GM12878 (cell line): ENCODE data around the gene MACF1. TPM values are rescaled to one million over a fixed set of nuclear protein-coding genes. Genes with fewer than 3 reads are reported as not detected.
A peak's percentile ranks its signal among the peaks of the same experiment; 100 is the strongest.

Experiments
- ATAC-seq: fragments of 200-7000 bp; cut with Tn5 transposase; 3 replicates; pipeline ENCODE4 v1.9.1; 2020; ENCODE audit warnings: mild to moderate bottlenecking, moderate library complexity
- BruUV-seq: library from RNA; stranded (reverse); fragments of 400-500 nt; replicated peaks from 2 replicates; lab custom pipeline; 2021; lab: Mats Ljungman, UMichigan
- CTCF ChIA-PET: fragments of 300-600 bp; sonication (Branson Sonifier 250); formaldehyde crosslinking; extraction: SDS; loops from one replicate; lab custom pipeline; 2021; ENCODE audit warnings: inconsistent platforms; lab: Yijun Ruan, JAX
- POLR2A ChIA-PET: fragments of 350-600 bp; formaldehyde crosslinking; extraction: SDS; loops from one replicate; lab custom pipeline; 2021; ENCODE audit warnings: inconsistent platforms; lab: Charles Lee
- RAD21 ChIA-PET: fragments of 300-600 bp; sonication (Branson Sonifier 250); formaldehyde crosslinking; loops from one replicate; lab custom pipeline; 2023; ENCODE audit warnings: antibody characterized with exemption; ENCODE audit not compliant: unreplicated experiment; lab: Charles Lee
- SMC1A ChIA-PET: fragments of 300-600 bp; sonication (Branson Sonifier 250); formaldehyde crosslinking; loops from one replicate; lab custom pipeline; 2023; ENCODE audit not compliant: unreplicated experiment, uncharacterized antibody; lab: Charles Lee
- DNase-seq: peaks from one replicate; pipeline ENCODE4 v3.0.0-alpha.2; 2011; ENCODE audit warnings: low read depth, low spot score
- FAIRE-seq: peaks from 3 replicates; lab custom pipeline; 2011; peaks lifted over from hg19 to GRCh38; lab: Jason Lieb, UNC
- H2AFZ ChIP-seq: 2 replicates; pipeline ENCODE4 v1.6.0; 2011; ENCODE audit warnings: low read depth, low read length, control low read depth; ENCODE audit not compliant: control insufficient read depth
- H3K27ac ChIP-seq: 2 replicates; pipeline ENCODE4 v1.5.1; 2011; ENCODE audit warnings: control low read depth; ENCODE audit not compliant: control insufficient read depth, insufficient read depth
- H3K27me3 ChIP-seq, 2 experiments: replicated peaks in 1 of 2; 2 replicates each; pipeline versions ENCODE4 v1.6.0 to v1.6.1; 2011; ENCODE audit warnings: low read length in 1 of 2; ENCODE audit not compliant: control insufficient read depth in 2 of 2, insufficient read depth in 2 of 2
- H3K36me3 ChIP-seq, 2 experiments: 2 replicates each; pipeline ENCODE4 v1.5.1; 2011; ENCODE audit warnings: low read length in 1 of 2; ENCODE audit not compliant: control insufficient read depth in 2 of 2, insufficient read depth in 2 of 2
- H3K4me1 ChIP-seq: 2 replicates; pipeline ENCODE4 v1.6.1; 2011; ENCODE audit warnings: mild to moderate bottlenecking, low read length, moderate library complexity, mixed read lengths; ENCODE audit not compliant: control insufficient read depth, insufficient read depth
- H3K4me2 ChIP-seq: 2 replicates; pipeline ENCODE4 v1.6.0; 2011; ENCODE audit warnings: control low read depth; ENCODE audit not compliant: control insufficient read depth, insufficient read depth
- H3K4me3 ChIP-seq: fragments of 200-600 bp; sonication (generic); 2 replicates; pipeline ENCODE4 v1.5.1; 2016
- H3K79me2 ChIP-seq: 2 replicates; pipeline ENCODE4 v1.6.0; 2011; ENCODE audit warnings: low read length; ENCODE audit not compliant: control insufficient read depth, insufficient read depth
- H3K9ac ChIP-seq: 2 replicates; pipeline ENCODE4 v1.8.0; 2011; ENCODE audit warnings: low read length, control low read depth, mixed read lengths; ENCODE audit not compliant: control insufficient read depth, insufficient read depth
- H3K9me3 ChIP-seq: replicated peaks from 3 replicates; pipeline ENCODE4 v1.5.1; 2011; ENCODE audit warnings: mild to moderate bottlenecking, low read length; ENCODE audit not compliant: control insufficient read depth, insufficient read depth
- H4K20me1 ChIP-seq: 2 replicates; pipeline ENCODE4 v1.6.0; 2011; ENCODE audit not compliant: control insufficient read depth, insufficient read depth
- ASH2L ChIP-seq: fragments of 300-600, 200-600 bp; sonication (generic); IDR thresholded peaks from 2 replicates; pipeline ENCODE4 v1.6.1; 2017; ENCODE audit warnings: low read depth, mild to moderate bottlenecking, borderline replicate concordance
- BHLHE40 ChIP-seq, 2 experiments: fragments of 450-650 bp in 1 of 2; IDR thresholded peaks; 2 replicates each; pipeline ENCODE4 v1.6.1; 2011 to 2017; ENCODE audit warnings: low read depth in 2 of 2, borderline replicate concordance in 1 of 2, improper control_type of control experiment in 1 of 2, low read length in 1 of 2, mild to moderate bottlenecking in 1 of 2
- CREB1 ChIP-seq: IDR thresholded peaks from 2 replicates; pipeline ENCODE4 v1.6.1; 2012; ENCODE audit warnings: low read depth, mild to moderate bottlenecking, inconsistent platforms
- CREM ChIP-seq: IDR thresholded peaks from 2 replicates; pipeline ENCODE4 v1.6.1; 2014; ENCODE audit warnings: antibody characterized with exemption, low read depth
- ESRRA ChIP-seq: IDR thresholded peaks from 2 replicates; pipeline ENCODE4 v1.6.1; 2012; ENCODE audit warnings: mild to moderate bottlenecking, low read length, improper control_type of control experiment
- IKZF2 ChIP-seq, 2 experiments: fragments of 450-650 bp; IDR thresholded peaks; 2 replicates each; pipeline ENCODE4 v1.6.1; 2017; ENCODE audit warnings: mild to moderate bottlenecking in 2 of 2, moderate library complexity in 2 of 2
- MXI1 ChIP-seq: fragments of 150-350 bp; IDR thresholded peaks from 2 replicates; pipeline ENCODE4 v1.6.1; 2011; ENCODE audit warnings: low read depth, mild to moderate bottlenecking, inconsistent platforms, low read length, improper control_type of control experiment
- MYB ChIP-seq: fragments of 150-350 bp; IDR thresholded peaks from 2 replicates; pipeline ENCODE4 v1.6.1; 2014; ENCODE audit warnings: mild to moderate bottlenecking, low read depth, low read length, borderline replicate concordance
- NFYA ChIP-seq: IDR thresholded peaks from 2 replicates; pipeline ENCODE4 v1.6.1; 2011; ENCODE audit warnings: low read depth, mild to moderate bottlenecking, low read length, improper control_type of control experiment, borderline replicate concordance
- RUNX3 ChIP-seq: IDR thresholded peaks from 2 replicates; pipeline ENCODE4 v1.6.1; 2012; ENCODE audit warnings: low read length, inconsistent platforms
- SUPT20H ChIP-seq: IDR thresholded peaks from 2 replicates; pipeline ENCODE4 v1.6.1; 2011; ENCODE audit warnings: low read depth, mild to moderate bottlenecking, low read length, moderate library complexity, borderline replicate concordance; ENCODE audit not compliant: control insufficient read depth
- TCF12 ChIP-seq: IDR thresholded peaks from 2 replicates; pipeline ENCODE4 v1.6.1; 2011; ENCODE audit warnings: low read depth, mild to moderate bottlenecking, low read length
- WGBS: methylation state at CpG from one replicate; pipeline ENCODE4 v1.1.6; 2016; ENCODE audit warnings: low lambda C conversion rate; ENCODE audit not compliant: insufficient replicate concordance, insufficient coverage; ENCODE audit errors: missing lambda C conversion rate; 5-methylcytosine and 5-hydroxymethylcytosine counted together
- in situ Hi-C: fragments of 300-500 bp; cut with MboI; formaldehyde crosslinking; loops from 9 replicates; pipeline ENCODE4 v1.14.3; 2018; ENCODE audit warnings: mixed read lengths
- intact Hi-C: fragments of 100-400 bp; cut with micrococcal nuclease; formaldehyde crosslinking; loops from one replicate; pipeline ENCODE4 v1.14.2; 2022; ENCODE audit not compliant: unreplicated experiment
- polyA plus RNA-seq, 11 experiments: library from polyadenylated mRNA; depleted of rRNA in 4 of 11; unstranded in 6 of 11; stranded (reverse) in 5 of 11; fragments of >200 nt; fragmentation: Nextera tagmentation in 4 of 11; fragmentation: Illumina TruSeq in 1 of 11; extraction: Ambion mirVana in 4 of 11; extraction: Trizol in 1 of 11; gene quantifications; 1 replicate in 1 of 11; 2 replicates in 10 of 11; pipeline versions ENCODE4 v1.2.1 to v1.2.3, GENCODE V29; 2011 to 2016; ENCODE audit warnings: inconsistent platforms in 2 of 11, missing spikeins in 2 of 11, low read depth in 1 of 11
- total RNA-seq, 4 experiments: library from RNA; depleted of rRNA in 3 of 4; stranded (reverse); fragments of >200 nt in 3 of 4; fragmentation: Illumina TruSeq in 1 of 4; extraction: Trizol in 1 of 4; gene quantifications; 2 replicates each; pipeline versions ENCODE4 v1.2.1 to v1.2.3, GENCODE V29; 2013 to 2021

The MACF1 gene
- total and polyA plus RNA-seq, 10 of the 15 experiments (the other 5 are each of a cell fraction or from before 2014, with no cell fraction given) = 15.5 to 201 (median 76.9) TPM

GRCh38 chr1:39317910-39318633 lies 113.6 kb downstream of the MACF1 start:
- Histone ChIP-seq H2AFZ (no peak overlapping the region), H3K4me2 (no peak overlapping the region), H3K27ac (no peak overlapping the region), H3K4me1 (peaks cover 16% of the 10 kb centered on the region), H3K9me3 (no peaks in the 10 kb centered on the region), H3K79me2 (no peaks in the 10 kb centered on the region), H3K4me3 (no peak overlapping the region), H3K36me3 (peaks cover 11 to 66% of the 10 kb centered on the region in 2 experiments), H4K20me1 (no peaks in the 10 kb centered on the region)
- no peak for ATAC-seq
- ChIA-PET CTCF (interaction anchor here (1.2 to 2.3 kb wide), 3 partner anchors 42 to 288 kb away, joined by 3 to 5 read pairs (median 5); no protein-coding TSS in a partner anchor), POLR2A (no interaction called here)
- BruUV-seq = no TSS peak
- WGBS = 82% methylated on average over 6 of the region's 6 CpGs
- TF ChIP-seq MYB (no peak), ESRRA (no peak), SUPT20H (no peak)
- TF ChIP-seq, all 136 proteins: peak for 0
- H3K27me3 ChIP-seq = no peaks in the 10 kb centered on the region
- FAIRE-seq = no peak
- in situ Hi-C loops = no loop called here
- SMC1A ChIA-PET = interaction anchor here (0.9 to 3.2 kb wide), 5 partner anchors 42 to 220 kb away, joined by 3 to 12 read pairs (median 3); no protein-coding TSS in a partner anchor
- DNase-seq = no peak
- intact Hi-C loops = no loop called here
- no peak overlapping the region for H3K9ac ChIP-seq
- RAD21 ChIA-PET = interaction anchor here (1.7 kb wide), 1 partner anchor 103 kb away, joined by 3 read pairs; no protein-coding TSS in a partner anchor

- BruUV-seq = no TSS peak
- Histone ChIP-seq H3K4me1 (peaks cover 16% of the 10 kb centered on the region), H3K27me3 (no peaks in the 10 kb centered on the region), H3K79me2 (no peaks in the 10 kb centered on the region), H3K9ac (no peak overlapping the region), H3K9me3 (no peaks in the 10 kb centered on the region), H4K20me1 (no peaks in the 10 kb centered on the region), H3K4me2 (no peak overlapping the region), H3K27ac (peak overlapping the region; percentile 45; the same call in 1 of the 2 replicates), H3K36me3 (peaks cover 12 to 71% of the 10 kb centered on the region in 2 experiments), H3K4me3 (no peak overlapping the region), H2AFZ (no peak overlapping the region)
- FAIRE-seq = peak; percentile 78
- RAD21 ChIA-PET = interaction anchor here (0.8 to 1.0 kb wide), 3 partner anchors 17 to 130 kb away, joined by 3 to 4 read pairs (median 4); no protein-coding TSS in a partner anchor
- peak; percentile 96 for ATAC-seq
- SMC1A ChIA-PET = interaction anchor here (0.8 to 2.9 kb wide), 3 partner anchors 17 to 53 kb away, joined by 3 to 9 read pairs (median 3); no protein-coding TSS in a partner anchor
- intact Hi-C loops (loop anchor here (2.0 kb wide), 1 partner anchor 219 kb away; no protein-coding TSS in a partner anchor), in situ Hi-C loops (no loop called here)
- peak; percentile 49 for DNase-seq
- POLR2A ChIA-PET = interaction anchor here (1.4 kb wide), 1 partner anchor 54 kb away, joined by 5 read pairs; no protein-coding TSS in a partner anchor
- CTCF ChIA-PET = interaction anchor here (0.9 to 2.0 kb wide), 2 partner anchors 24 to 56 kb away, joined by 3 to 7 read pairs; no protein-coding TSS in a partner anchor
- WGBS = 11% methylated on average over 1 of the region's 1 CpG
- TF ChIP-seq CREM (0 out of 2 replicates have a peak, but pooled peaks have one; percentile 20), BHLHE40 (IDR thresholded peaks at IDR 0.05; ENCODE audit: borderline replicate concordance in 1 of 2, low read depth in 2 of 2, low read length in 1 of 2) (peak in 1 of 2 experiments; percentile 30; a peak in 1 of 4 replicates), SUPT20H (no peak), CREB1 (no peak), RUNX3 (peak; percentile 59), NFYA (no peak), TCF12 (0 out of 2 replicates have a peak, but pooled peaks have one; percentile 49), MXI1 (no peak), ASH2L (no peak), IKZF2 (IDR thresholded peaks at IDR 0.05) (peak; percentile 58; a peak in 2 of 4 replicates)
These were observed 117.5 kb downstream of the MACF1 start for GRCh38 chr1:39321979-39322378.
